DND-41 (cell line): ENCODE data around the gene ATP6V0B.

Experiments
- EZH2 ChIP-seq: IDR thresholded peaks from 3 replicates; pipeline ENCODE4 v1.6.1; 2012; ENCODE audit warnings: borderline replicate concordance, low read depth, mild to moderate bottlenecking, moderate library complexity, low read length, inconsistent platforms; ENCODE audit not compliant: severe bottlenecking
- TF ChIP-seq, protein P1 (sequence below): IDR thresholded peaks from 2 replicates; pipeline ENCODE4 v1.5.1; 2012; ENCODE audit warnings: borderline replicate concordance, low read length, moderate library complexity, mild to moderate bottlenecking; ENCODE audit not compliant: poor library complexity, severe bottlenecking; ENCODE audit errors: extremely low read depth

- TF ChIP-seq, protein P1, sequence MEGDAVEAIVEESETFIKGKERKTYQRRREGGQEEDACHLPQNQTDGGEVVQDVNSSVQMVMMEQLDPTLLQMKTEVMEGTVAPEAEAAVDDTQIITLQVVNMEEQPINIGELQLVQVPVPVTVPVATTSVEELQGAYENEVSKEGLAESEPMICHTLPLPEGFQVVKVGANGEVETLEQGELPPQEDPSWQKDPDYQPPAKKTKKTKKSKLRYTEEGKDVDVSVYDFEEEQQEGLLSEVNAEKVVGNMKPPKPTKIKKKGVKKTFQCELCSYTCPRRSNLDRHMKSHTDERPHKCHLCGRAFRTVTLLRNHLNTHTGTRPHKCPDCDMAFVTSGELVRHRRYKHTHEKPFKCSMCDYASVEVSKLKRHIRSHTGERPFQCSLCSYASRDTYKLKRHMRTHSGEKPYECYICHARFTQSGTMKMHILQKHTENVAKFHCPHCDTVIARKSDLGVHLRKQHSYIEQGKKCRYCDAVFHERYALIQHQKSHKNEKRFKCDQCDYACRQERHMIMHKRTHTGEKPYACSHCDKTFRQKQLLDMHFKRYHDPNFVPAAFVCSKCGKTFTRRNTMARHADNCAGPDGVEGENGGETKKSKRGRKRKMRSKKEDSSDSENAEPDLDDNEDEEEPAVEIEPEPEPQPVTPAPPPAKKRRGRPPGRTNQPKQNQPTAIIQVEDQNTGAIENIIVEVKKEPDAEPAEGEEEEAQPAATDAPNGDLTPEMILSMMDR: no peak
- TF ChIP-seq EZH2: no peak
Observed at GRCh38 chr1:43981135-43981491, 6.4 kb downstream of the ATP6V0B start.
